K562 (cell line): ENCODE data around the gene VDAC2. TPM values are rescaled to one million over a fixed set of nuclear protein-coding genes. Genes with fewer than 3 reads are reported as not detected.
A peak's percentile ranks its signal among the peaks of the same experiment; 100 is the strongest.

Experiments used
- CGGBP1 ChIP-seq: fragments of 250-450 bp; sonication (Bioruptor Pico); IDR thresholded peaks from 2 replicates; pipeline ENCODE4 v1.9.0; 2021; ENCODE audit warnings: mild to moderate bottlenecking
- FOS ChIP-seq: IDR thresholded peaks from 3 replicates; pipeline ENCODE4 v1.6.1; 2011; ENCODE audit not compliant: insufficient read length; ENCODE audit errors: extremely low read depth
- KDM5B ChIP-seq: fragments of 200-600 bp; sonication (generic); IDR thresholded peaks from 2 replicates; pipeline ENCODE4 v1.6.1; 2012; ENCODE audit warnings: low read depth, mild to moderate bottlenecking, moderate library complexity, low read length, control low read depth, inconsistent platforms; ENCODE audit not compliant: insufficient replicate concordance
- MED1 ChIP-seq: sonication (generic); formaldehyde crosslinking; IDR thresholded peaks from 2 replicates; pipeline ENCODE4 v1.8.1; 2023; ENCODE audit warnings: missing genetic modification reagents, borderline replicate concordance
- MNT ChIP-seq, 2 experiments: fragments of 450-650 bp; conservative IDR thresholded peaks; 2 replicates each; pipeline ENCODE4 v1.6.1; 2017; ENCODE audit warnings: mild to moderate bottlenecking in 2 of 2, moderate library complexity in 2 of 2
- PCBP1 ChIP-seq: fragments of 200-400 bp; formaldehyde crosslinking; IDR thresholded peaks from 2 replicates; pipeline ENCODE4 v1.6.1; 2018; ENCODE audit warnings: mild to moderate bottlenecking, low read depth, low read length; ENCODE audit not compliant: poor library complexity, severe bottlenecking
- POLR2AphosphoS5 ChIP-seq: IDR thresholded peaks from 2 replicates; pipeline ENCODE4 v1.6.1; 2011; ENCODE audit warnings: mild to moderate bottlenecking, low read depth, low read length, moderate library complexity; ENCODE audit not compliant: control insufficient read depth, insufficient read depth
- PRDM10 ChIP-seq: fragments of 450-650 bp; IDR thresholded peaks from 2 replicates; pipeline ENCODE4 v1.6.1; 2018; ENCODE audit not compliant: partially characterized antibody
- RFX7 ChIP-seq: fragments of 250-450 bp; sonication (Bioruptor Pico); IDR thresholded peaks from 2 replicates; pipeline ENCODE4 v1.5.1; 2021; ENCODE audit warnings: mild to moderate bottlenecking
- SFPQ ChIP-seq: fragments of 200-400 bp; formaldehyde crosslinking; IDR thresholded peaks from 2 replicates; pipeline ENCODE4 v1.6.1; 2017; ENCODE audit warnings: mild to moderate bottlenecking, low read depth, low read length, moderate library complexity
- SIRT6 ChIP-seq: IDR thresholded peaks from one replicate; pipeline ENCODE4 v1.6.1; 2012; ENCODE audit warnings: low read depth, mild to moderate bottlenecking, control low read depth, inconsistent platforms, low read length, moderate library complexity
- SMARCC2 ChIP-seq: fragments of 450-650 bp; IDR thresholded peaks from 2 replicates; pipeline ENCODE4 v1.6.1; 2017; ENCODE audit warnings: antibody characterized with exemption, moderate library complexity, mild to moderate bottlenecking, low read depth
- SREBF2 ChIP-seq: sonication (generic); formaldehyde crosslinking; IDR thresholded peaks from 2 replicates; pipeline ENCODE4 v1.4.0; 2020; ENCODE audit warnings: mild to moderate bottlenecking, missing genetic modification reagents
- THAP12 ChIP-seq: fragments of 250-450 bp; sonication (Bioruptor Pico); IDR thresholded peaks from 2 replicates; pipeline ENCODE4 v1.9.0; 2021; ENCODE audit warnings: mild to moderate bottlenecking, inconsistent platforms
- U2AF2 ChIP-seq: fragments of 200-400 bp; formaldehyde crosslinking; optimal IDR thresholded peaks from 2 replicates; pipeline ENCODE3; 2017; ENCODE audit warnings: low read depth, mild to moderate bottlenecking, low read length
- ZBTB8A ChIP-seq: fragments of 450-650 bp; IDR thresholded peaks from 2 replicates; pipeline ENCODE4 v1.6.1; 2018; ENCODE audit warnings: mild to moderate bottlenecking, moderate library complexity; ENCODE audit not compliant: partially characterized antibody
- ZNF175 ChIP-seq: fragments of 200-800 bp; sonication (Bioruptor generic); IDR thresholded peaks from 2 replicates; pipeline ENCODE4 v1.6.1; 2016; ENCODE audit warnings: low read depth, mild to moderate bottlenecking, missing genetic modification characterization, missing compliant biosample characterization
- ZNF589 ChIP-seq: fragments of 200-800 bp; sonication (Bioruptor generic); IDR thresholded peaks from 2 replicates; pipeline ENCODE4 v1.6.1; 2016; ENCODE audit warnings: low read depth, missing genetic modification characterization, missing compliant biosample characterization
- polyA plus RNA-seq, 8 experiments: library from polyadenylated mRNA; depleted of rRNA in 4 of 8; stranded (reverse) in 5 of 8; unstranded in 3 of 8; fragments of >200 nt; fragmentation: Nextera tagmentation in 2 of 8; fragmentation: Illumina TruSeq in 1 of 8; extraction: Ambion mirVana in 2 of 8; extraction: Trizol in 1 of 8; gene quantifications; 2 replicates each; pipeline versions ENCODE4 v1.2.1 to v1.2.3, GENCODE V29; 2011 to 2014; ENCODE audit warnings: inconsistent platforms in 1 of 8, missing spikeins in 1 of 8
- total RNA-seq, 7 experiments: library from RNA; depleted of rRNA in 6 of 7; stranded (reverse); fragments of >200 nt in 6 of 7; fragmentation: Illumina TruSeq in 2 of 7; extraction: Trizol in 2 of 7; gene quantifications; 2 replicates each; pipeline versions ENCODE4 v1.2.1 to v1.2.3, GENCODE V29; 2011 to 2021; ENCODE audit warnings: low replicate concordance in 1 of 7

The VDAC2 gene
- total and polyA plus RNA-seq, 9 of the 15 experiments (the other 6 are each of a cell fraction or from before 2014, with no cell fraction given): 139 to 450 (median 250) TPM

- TF ChIP-seq ZNF589 (CRISPR knock-in tag): no peak
- TF ChIP-seq FOS: no peak
- no peak for TF ChIP-seq ZBTB8A
- no peak for TF ChIP-seq ZNF175 (CRISPR knock-in tag)
- no peak for TF ChIP-seq THAP12 (CRISPR knock-in tag)
- TF ChIP-seq SFPQ: no peak
- peak; percentile 38 for TF ChIP-seq PRDM10
- TF ChIP-seq U2AF2: no peak
- no peak for TF ChIP-seq PCBP1
- no peak for TF ChIP-seq SIRT6
- TF ChIP-seq MED1 (CRISPR knock-in tag): no peak
- TF ChIP-seq SMARCC2: no peak
- TF ChIP-seq MNT (conservative IDR thresholded peaks at IDR 0.05): 0 out of 4 replicates have a peak, but pooled peaks of 1 of the 2 experiments have one; percentile 23
- TF ChIP-seq CGGBP1 (CRISPR knock-in tag): no peak
- TF ChIP-seq RFX7 (CRISPR knock-in tag): no peak
- TF ChIP-seq POLR2AphosphoS5: no peak
- no peak for TF ChIP-seq SREBF2 (CRISPR knock-in tag)
- no peak for TF ChIP-seq KDM5B
Observed at GRCh38 chr10:75243426-75243825, 32.8 kb downstream of the VDAC2 start (continued).
